Smooth muscle cell of the brain vasculature (primary cell): Measurements from ENCODE around the gene KRT71.

Experiments used
- DNase-seq: peaks from one replicate; pipeline ENCODE4 v3.0.0-alpha.2; 2012; ENCODE audit warnings: low read depth, low spot score

KRT71 gene

DNA sequence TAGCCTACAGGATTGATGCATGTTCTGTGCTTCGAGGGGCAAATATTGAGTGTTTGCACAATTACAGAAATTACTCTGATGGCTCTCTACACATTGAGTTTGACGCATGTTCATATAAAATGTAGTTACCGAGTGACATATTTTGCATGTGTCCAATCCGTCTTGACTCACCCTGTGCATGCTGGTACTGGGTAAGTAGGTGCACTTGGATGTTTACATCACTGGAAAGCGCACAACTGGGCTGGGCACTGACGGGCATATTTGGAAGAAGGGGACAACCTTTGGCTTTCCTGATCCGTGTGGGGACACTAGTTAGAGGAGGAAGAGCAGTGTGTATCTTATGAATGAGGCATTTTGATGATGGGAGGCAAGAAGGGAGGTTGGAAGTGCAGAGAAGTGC is 55.0 kb downstream of the KRT71 start:
- no peak for DNase-seq

DNA sequence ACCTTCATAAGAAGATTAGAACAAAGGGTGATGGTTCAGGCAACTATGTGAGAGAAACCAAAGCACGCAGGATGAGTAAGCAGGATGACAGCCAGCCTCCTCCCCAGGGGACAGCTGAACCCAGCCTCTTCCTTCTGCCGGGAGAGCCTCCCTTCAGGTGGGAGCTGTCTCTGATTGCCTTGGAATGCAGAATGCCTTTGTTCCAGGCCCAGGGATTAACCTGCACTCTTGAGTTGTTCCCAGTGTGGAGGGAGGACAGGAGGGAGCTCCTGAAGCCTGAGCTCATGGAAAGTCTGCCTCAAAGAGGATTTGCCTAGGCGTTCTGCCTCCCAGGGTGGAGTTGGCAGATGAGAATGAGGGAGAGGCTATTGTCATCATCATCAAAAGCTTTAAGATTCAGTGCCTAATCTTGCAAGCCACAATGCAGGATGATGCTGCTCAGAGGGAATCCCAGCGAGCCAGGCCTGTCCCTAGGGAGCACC is 56.3 kb downstream of the KRT71 start:
- DNase-seq, result no peak

DNA sequence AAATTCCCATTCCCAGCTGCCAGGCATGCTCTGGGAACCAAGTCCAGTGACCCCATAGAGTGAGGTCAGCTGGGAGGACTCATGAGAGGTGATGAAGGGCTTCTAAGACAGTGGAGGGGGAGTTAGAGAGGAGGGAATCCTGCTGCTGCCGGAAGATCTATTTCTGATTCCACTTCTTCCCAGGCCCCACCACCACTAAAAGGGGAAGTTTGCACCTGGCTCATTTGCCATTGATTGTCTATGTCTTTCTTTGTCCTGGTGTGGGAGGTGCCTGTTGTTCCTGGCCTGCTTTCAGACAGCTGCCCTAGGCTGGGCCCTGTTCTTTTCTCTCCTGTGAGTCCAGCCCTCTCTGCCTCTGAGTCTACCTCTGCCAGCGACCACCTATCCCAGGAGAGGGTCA is 56.9 kb downstream of the KRT71 start:
- no peak for DNase-seq

DNA sequence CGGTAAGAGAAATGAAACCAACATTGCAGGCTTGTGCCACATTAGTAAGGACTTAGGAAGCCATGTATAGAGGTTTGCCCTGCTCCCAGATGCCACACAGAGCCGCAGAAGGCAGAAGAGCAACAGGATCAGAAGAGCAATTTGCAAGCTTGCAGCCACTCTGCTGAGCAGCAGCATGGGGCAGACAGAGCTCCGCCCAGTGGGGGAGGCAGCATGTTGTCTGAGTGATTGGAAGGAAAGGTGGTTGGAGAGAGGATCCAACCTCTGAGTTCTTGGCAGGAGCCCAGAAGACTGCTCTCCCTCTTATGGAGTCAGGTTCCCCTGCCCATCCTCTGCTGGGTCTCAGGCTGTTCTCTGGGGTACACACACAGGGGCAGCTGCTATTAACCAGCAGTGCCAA is 57.6 kb downstream of the KRT71 start:
- DNase-seq, result no peak

DNA sequence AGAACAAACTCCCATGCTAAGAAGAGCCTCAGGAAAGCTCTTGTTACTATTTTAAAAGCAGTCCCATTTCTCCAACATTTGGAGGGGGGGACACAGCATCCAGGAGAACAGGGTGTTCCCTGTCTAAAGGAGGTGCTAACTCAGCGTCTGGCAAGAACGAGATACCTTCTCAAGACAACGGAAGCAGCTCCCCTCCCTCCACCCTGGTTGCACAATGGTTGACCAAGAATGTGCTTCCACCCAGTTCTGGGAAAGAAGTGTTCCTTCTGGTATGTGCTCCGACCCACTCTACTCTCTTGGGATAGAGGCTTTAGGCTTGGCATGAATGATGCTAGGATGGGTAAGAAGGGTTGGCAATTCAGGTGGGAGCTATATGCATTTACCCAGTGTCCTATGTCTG is 58.4 kb downstream of the KRT71 start:
- no peak for DNase-seq

DNA sequence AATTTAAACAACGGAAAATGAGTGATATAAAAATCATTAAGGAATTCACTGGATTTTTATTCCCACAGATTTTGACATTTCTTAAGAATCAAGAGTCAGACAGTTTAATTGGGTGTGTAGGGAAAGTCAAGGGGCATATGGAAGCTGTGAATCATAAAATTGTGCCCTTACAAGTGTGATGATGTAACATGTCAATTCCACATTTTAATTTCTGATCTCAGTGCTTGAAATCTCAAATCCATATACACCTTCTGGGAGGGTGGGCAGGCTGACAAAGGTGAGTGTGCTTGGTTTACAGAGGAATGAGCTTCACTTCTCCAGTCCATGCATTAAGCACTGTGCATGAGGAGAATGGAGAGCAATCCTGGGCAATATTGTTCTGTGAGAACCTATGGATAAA is 58.8 kb downstream of the KRT71 start:
- no peak for DNase-seq
